CD4-positive, alpha-beta T cell treated with Interleukin-15 for 4 hours (primary cell): ENCODE measurements around the gene HEBP1.
"Not testable (repeated sequence)": the region's sequence is repeated elsewhere in the genome, so short reads cannot be mapped to it uniquely, and the experiment has no call there.

ENCODE experiments used
- DNase-seq: peaks from one replicate; pipeline ENCODE4 v3.0.0-alpha.2; 2020; ENCODE audit warnings: low spot score

The HEBP1 gene, protein sequence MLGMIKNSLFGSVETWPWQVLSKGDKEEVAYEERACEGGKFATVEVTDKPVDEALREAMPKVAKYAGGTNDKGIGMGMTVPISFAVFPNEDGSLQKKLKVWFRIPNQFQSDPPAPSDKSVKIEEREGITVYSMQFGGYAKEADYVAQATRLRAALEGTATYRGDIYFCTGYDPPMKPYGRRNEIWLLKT

DNA sequence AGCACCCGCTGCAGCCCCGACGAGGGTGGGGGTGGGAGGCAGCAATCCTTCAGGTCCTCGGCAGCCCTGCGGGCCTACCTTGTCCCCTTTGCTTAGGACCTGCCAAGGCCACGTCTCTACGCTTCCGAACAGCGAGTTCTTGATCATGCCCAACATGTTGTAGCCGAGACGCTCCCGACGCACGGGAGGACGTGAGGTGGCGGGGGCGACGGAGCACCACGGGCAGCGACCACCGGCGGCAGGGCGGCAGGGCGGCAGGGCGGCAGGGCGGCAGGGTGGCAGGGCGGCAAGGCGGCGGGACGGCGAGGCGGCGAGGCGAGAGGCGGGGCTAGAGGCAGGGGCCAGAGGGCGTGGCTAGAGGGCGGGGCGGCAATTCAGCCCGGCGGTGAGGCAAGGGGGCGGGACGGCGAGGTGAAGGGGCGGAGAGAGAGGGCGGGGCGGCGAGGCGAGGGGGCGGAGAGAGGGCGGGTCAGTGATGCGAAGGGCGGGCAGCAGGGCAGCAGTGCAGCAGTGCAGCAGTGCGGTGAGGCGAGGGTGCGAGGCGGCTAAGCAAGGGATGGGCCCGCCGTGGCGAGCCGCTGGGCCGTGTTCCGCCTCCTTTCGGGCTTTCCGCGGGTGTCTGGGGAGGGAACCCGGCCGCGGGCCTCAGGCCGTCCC is at the start of gene HEBP1:
TSS of gene HEBP1 (minus strand) at position 307 of the 657 bp plus-strand sequence. CDS start at position 156, 151 bp downstream.
- peak; percentile 95 for DNase-seq

DNA sequence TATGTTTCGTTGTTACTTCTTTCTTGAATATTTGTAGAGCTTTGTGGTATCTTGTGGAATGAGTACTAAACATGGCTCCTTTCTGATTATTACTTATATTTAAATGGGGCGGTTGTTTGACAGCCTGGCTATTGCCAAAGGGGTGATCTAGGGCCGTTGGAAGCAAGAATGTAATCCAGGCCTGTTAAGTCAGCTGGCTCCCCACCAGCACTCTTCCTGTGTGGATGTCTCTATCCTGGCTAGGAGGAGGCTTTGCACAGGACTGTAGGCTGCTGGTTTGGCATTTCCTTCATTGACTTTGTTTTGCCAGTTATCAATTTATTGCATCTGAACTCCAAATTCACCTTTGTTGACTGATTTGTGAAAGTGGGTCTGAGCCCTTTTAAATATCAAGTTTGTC is 49.8 kb upstream of the HEBP1 start:
- DNase-seq = no peak

DNA sequence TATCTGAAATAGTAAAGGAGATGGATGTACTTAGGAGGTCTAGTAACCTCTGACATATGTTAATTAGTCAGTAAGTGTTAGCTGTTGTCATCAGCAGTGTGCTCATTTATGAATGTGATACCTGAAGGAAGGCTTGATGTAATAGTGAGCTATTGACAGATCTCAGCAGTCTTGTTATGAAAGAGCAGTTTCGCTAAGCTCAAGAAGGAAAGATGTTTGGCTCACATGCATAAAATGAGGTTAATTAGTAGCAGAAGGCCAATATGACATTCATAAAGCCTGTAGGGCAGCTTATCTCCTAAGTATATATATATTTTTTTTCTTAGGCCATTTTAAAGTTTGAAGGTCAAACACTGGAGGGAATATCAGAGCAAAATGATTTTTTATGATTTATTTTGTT is 46.9 kb upstream of the HEBP1 start:
- no peak for DNase-seq

DNA sequence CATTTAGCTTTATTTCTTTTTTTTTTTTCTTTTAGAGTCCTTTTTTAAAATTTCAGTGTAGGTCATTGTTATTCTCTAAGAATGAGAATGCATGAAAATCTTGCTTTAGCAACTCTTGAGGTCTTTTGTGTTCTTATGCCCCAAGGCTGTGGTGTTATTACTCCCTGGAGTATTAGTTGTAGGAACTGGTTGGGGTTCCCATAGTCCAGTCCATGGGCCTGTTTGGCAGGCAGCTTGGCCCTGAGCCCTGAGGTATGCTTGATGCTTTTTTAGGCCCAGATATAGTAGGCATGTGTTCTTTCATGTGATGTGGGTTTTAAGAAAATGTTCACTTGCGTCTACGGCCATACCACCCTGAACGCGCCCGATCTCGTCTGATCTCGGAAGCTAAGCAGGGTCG is 45.8 kb upstream of the HEBP1 start:
- DNase-seq = no peak

DNA sequence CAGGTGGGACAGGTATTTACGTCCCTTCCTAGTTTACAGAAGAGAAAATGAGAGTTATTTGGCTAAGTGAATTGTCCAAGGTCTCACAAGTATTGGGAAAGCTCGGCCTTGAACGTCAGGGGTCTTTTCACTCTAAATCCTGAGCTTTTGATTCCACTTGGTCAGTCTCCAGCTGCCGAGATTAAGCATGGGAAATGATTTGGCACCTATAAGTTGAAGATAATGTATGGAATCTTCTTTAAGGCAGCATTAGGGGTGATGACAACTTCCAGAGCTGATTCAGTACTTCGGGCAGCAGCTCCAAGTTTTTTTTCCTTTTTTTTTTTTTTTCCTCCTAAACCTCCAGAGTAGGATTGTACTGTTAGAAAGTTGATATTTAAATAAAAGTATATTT is 44.8 kb upstream of the HEBP1 start:
- no peak for DNase-seq

DNA sequence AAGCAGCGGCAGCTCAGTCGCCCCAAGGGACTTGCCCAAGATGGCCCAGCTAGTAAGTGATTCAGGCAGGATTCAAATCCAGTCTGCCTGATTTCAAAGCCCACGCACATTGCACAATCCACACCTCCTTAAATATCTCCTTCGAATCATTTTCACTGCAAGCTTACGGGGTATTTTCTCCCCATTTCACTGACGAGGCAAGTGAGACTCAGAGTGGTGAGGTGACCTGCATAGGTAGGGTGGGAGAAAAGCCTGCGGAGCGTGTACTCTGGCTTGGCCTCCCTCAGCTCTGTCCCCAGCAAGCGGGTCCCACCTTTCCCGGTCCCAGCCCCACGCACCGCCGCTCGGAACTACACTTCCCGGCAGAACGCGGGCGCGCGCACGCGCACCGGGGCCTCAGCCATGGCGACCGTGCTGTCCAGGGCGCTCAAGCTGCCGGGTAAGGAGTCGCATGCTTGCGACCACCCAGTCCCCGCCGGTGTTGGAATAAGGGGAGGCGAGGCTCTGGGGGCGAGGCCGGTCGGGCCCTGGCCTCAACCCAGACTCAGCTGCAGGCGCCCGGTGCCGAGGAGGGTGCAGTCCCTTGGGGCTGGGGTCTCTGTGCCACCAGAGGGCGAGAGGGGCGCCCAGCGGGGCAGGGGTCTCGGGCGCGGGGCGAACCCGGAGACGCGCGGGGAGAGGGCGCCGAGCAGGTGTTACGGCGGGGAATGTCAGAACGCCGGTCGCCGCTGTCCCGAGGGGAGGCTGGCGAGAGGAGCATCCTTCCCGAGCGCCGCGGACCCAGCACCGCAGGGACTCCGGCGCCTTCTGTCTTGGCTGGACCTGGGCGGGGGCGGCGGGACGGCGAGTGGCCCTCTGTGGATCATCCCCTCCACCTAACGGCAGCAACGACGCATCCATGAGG is 44.2 kb upstream of the HEBP1 start, which contains the start of gene FAM234B:
TSS of gene FAM234B (plus strand) at position 380 of the 904 bp plus-strand sequence. CDS start at position 403, 23 bp downstream.
- peak; percentile 72 for DNase-seq

DNA sequence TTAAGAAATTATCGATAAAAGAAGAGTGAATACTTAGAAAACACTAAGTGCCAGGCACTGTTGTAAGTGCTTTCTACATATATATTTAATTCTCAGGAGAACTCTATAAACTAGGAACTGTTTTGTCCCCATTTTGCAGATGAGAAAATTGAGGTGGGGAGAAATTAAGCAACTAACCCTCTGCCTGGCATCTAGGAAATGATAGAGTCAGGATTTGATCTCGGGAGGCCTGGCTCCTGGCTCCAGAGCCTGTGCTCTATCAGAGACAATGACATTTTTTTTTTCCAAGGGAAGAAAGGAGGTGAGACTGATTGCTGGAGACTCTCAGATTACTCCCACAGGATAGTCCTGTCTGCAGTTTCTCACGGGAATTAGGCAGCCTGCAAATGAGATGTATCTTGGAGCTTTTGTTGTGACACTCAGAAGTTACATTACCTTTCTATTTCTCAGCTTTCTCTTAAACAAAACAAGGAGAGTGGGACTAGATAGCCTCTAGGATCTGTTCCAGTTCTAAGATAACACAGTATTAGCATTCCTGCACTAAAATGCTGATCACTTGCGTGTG is 42.7 kb upstream of the HEBP1 start:
- no peak for DNase-seq

DNA sequence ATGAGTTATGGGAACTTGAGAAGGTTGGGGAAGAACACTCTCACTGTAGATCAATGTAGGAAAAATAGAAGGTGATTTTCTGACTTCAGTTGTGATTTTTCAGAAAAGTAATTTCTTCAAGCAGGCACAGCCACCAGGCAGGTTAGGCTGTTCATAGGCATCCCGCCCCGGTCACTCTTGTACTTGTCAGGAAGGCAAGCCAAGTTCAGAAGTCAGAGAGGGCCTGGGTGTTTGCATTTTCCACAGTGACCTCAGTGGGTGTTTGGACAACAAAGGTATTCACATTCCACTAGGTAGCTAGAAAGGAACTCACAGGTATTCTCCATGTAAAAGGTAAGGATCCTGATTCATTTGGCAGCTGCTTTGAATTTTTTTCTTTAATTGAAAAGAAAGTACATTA is 41.2 kb upstream of the HEBP1 start:
- DNase-seq = no peak

DNA sequence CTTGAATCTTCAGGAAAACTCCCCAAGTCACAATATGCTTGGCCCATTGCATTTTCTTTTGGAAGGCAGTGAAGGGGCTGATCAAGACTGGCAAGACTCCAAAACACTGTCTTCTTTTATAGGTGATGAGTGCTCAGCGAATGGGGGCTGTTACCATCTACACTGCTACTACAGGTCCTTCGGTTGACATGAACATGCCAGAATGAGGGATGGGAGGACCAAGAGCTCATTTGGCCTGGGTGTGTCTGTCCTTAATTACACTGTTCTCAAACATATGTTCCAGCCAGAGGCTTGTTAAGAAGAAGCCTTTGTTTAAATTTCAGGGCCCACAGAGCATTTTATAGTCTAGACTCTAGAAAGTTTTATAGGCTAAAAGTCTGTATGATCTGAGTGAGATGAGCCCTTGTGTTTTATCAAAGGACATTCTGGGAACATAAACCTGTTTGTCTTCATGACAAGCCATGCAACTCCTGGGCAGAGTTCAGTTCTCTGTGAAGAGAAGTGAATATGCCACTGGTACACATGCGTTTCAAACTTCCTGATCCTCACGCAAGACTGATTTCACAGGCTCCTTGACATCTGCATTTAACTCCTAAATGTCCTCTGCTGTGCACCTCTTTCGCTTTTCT is 39.4 kb upstream of the HEBP1 start:
- no peak for DNase-seq

DNA sequence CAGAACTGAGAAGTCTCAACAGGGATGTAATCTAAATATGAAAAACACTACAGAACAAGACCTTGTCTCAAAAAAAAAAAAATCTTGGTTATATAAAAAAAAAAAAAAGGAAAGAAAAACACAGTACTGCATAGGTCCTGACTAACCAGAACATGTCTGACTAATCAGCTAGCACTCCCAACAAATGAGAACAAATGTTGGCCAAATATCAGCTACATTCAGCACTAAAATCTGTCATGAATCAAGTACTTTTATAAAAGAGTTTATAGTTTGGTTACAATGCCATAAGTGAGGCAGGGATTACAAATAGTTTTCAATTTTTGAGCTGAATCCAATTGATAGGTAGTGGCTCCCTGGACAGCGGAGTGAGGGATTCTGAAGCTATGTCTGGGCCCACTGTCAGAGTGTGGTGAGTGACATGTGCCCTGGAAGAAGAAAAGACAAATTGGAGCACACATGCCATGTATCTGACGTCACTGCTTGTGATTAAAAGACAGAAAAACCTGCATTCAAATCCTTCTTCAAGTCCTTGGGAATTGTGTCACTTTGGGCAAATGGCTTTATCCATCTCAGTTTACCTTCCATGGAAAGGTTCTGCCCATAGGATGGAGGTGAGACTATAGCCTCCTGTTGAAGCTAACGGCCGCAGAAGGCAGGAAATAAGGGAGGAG is 38.6 kb upstream of the HEBP1 start:
- no peak for DNase-seq

DNA sequence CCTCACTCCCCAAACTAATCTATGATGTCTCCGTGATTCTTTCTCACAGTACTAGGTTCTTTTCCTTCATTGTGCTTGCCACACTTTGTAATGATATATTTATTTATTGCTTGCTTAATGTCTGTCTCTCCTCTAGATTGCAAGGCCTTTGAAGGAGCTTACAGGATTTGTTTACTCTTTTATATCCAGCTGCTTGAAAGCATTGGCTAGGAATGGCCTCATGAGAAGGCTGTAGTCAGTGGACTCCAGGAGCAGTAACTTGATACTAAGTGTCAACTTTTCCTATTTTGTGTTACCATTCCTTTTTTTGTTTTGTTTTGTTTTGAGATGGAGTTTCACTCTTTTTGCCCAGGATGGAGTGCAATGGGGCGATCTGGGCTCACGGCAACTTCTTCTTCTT is 36.8 kb upstream of the HEBP1 start:
- DNase-seq = no peak

DNA sequence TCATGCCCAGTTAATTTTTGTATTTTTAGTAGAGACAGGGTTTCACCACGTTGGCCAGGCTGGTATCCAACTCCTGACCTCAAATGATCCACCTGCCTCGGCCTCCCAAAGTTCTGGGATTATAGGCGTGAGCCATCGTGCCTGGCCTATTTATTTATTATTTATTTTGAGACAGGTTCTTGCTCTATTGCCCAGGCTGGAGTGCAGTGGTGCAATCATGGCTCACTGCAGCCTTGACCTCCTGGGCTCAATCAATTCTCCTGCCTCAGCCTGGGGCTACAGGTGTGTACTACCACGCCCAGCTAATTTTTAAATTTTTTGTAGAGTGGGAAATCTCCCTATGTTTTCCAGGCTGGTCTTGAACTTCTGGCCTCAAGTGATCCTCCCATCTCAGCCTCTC is 35.3 kb upstream of the HEBP1 start:
- DNase-seq = not testable (repeated sequence)

DNA sequence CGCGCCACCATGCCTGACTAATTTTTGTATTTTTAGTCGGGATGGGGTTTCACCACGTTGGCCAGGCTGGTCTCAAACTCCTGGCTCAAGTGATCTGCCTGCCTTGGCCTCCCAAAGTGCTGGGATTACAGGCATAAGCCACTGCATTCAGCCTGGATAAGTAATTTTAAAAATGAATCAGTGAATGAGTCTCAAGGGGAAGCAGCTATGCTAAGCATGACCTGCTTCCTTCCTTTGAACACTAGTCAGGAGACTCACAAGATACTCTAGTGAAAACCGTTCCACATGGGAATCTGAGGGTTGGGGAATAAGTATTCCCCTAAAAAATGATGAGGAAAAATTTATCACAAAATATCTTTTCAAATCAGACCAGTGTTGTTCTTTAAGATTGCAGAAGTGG is 33.4 kb upstream of the HEBP1 start:
- DNase-seq = no peak

DNA sequence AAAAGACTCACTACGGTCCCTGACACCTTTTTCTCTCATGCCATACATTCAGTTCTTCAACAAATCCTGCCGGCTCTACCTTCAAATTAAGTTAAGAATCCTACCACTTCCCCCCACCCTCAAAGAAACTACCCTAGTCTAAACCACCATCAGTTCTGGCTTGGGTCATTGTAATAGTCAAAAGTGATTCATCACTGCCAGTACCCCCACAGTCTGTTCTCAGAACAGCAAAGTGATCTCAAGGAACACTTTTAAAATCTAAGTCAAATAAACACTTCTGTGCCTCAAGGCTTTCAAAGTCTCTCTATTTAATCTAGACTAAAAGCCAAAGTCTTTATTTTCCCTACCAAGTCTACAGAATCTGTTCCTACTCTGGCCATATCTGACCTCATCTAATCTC is 32.1 kb upstream of the HEBP1 start:
- DNase-seq = no peak

DNA sequence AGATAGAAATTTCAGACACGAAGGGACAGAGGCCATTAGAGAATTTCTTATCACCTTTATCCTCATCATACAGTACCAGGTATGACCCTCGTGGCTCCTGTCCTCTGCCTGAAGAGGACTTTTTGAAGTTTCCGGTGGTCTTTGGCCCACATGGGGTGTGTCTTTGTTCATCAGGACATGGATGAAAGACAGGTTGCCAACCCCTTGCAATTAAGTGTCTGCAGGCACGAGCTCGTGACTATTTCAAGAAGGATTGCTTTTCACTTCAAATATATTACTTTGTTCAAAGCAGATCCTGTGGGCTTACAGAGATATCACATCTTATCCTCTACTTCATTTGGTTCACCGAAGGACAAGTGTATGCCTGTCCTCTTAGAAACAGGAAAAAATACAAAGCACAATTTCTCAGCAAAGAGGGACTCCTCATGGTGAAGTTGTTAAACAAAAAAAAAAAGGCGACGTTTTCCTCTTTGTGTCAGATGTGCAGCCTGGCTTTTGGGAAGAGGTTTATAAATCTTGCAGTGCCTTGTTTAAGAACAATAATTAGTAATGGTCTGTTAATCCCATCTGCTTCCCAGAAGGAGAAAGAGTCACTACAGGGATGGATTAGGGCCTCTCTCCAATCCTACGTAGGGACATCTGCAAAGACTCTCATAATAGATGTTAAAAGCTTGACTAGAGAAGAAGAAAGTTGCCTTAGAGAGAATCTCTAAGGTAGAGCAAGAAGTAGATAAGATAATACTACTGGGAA is 30.7 kb upstream of the HEBP1 start:
- DNase-seq = no peak

DNA sequence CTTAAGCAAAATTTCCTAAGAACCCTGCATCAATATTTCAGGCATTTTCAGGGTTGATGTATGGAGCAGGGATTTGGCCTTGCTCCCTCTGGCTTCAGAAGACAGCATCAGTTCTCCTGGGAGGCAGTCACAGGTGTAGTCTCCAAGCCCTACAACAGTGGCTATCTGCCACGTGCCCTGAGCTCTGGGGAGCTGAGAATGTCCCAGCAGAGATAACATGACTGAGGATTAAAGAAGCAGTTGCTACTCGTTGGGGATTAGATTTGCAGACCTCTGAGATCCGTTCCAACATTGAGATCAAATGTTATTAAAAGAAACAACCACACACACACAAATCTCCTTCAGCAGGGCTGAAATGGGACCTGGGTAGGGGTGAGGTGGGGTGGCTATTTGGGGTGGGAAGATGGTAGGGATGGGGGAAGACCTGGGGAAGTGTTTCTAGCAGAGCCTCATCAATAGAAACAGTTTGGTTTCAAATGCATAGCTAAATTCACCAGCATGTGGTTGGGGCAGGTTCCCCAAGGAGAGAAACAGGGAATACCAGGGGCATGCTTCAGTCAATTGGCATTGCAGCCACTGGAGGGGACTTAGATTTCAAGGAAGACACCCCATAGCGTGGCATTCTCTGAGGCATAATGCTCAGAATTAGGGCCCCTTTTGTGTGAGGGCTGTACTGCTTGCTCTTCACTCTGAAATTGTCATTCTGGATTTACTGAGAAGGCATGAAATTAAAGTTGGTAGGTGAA is 28.9 kb upstream of the HEBP1 start:
- DNase-seq = no peak

DNA sequence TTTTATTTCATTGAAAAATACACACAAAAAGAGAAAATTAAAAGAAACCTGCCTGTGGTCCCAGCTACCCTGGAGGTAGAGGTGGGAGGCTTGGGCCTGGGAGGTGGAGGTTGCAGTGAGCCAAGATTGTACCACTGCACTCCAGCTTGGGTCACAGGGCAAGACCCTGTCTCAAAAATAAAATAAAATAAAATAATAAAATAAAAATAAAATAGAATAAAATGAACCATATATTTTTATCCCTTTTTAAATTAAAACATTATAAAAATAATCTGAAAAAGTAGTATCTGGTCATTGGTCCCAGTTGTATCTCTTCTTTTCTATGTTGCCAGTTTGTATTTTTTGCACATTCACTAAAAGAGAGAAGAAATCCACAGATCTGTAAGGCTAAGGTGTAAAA is 27.4 kb upstream of the HEBP1 start:
- no peak for DNase-seq

DNA sequence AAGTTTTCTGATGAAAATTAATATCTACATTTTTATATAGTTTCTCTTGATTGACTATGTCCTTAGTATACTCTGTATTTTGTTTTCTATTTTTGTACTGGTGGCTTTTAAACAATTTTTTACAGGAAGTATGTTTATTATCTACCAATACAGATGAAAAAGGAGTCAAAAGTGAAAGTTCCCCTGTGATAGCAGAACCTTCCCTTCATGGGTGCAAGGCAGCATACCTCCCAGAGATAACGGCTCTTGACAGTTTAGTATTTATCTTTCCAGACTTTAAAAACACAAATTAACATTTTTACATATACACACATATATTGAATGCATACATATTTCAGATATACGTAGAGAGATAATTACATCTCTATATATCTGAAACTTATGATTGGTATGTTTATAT is 27.0 kb upstream of the HEBP1 start:
- DNase-seq = no peak

DNA sequence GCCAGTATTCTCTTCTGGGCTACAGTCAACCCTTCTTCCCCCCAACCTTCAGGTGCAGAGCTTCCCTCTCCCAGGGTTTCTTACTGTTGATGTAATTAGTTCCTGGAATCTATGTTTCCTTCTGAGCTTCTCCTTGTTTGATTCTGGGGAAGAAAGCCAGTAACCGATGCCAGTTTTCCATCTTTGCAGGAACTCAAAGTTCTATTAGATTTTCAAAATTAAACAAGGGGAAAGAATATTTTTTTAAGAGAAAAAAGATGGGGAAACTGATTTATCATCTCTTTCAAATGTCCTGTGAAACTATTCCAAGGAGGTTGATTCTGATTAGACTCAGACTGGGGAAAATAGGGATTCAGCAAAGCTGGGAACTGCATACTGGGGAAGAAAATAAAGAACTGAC is 26.2 kb upstream of the HEBP1 start:
- DNase-seq = no peak

DNA sequence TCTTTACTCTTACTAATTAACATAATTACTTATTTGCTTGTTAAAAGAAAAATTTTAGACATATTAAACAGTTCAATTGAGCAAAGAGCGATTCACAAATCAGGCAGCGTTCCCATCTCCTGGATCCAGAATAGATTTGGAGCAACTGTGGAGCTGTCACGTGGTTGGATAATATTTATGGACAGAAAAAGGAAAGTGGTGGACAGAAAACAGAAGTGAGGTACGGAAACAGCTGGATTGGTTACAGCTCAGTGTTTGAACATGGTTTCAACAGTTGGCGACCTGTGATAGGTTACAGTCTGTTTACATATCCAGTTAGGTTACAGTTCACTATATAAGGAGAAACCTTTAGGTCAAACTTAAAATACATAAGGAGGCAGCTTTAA is 24.5 kb upstream of the HEBP1 start:
- no peak for DNase-seq
